Measurements from ENCODE around the gene ADAMTS17.

GRCh38 chr15:100248236-100248635 lies 93.5 kb downstream of the ADAMTS17 start:
- no peak for TF ChIP-seq EZH2phosphoT487 (IDR thresholded peaks at IDR 0.05)
- TF ChIP-seq CTCF (IDR thresholded peaks at IDR 0.05), result no peak

Measured in neural progenitor cell (in vitro differentiated cells).